Non-pigmented ciliary epithelial cell (primary cell): Measurements from ENCODE around the gene TEX30.

Source experiments
- DNase-seq: peaks from one replicate; pipeline ENCODE4 v3.0.0-alpha.2; 2010; ENCODE audit warnings: low read depth

Gene TEX30

DNA sequence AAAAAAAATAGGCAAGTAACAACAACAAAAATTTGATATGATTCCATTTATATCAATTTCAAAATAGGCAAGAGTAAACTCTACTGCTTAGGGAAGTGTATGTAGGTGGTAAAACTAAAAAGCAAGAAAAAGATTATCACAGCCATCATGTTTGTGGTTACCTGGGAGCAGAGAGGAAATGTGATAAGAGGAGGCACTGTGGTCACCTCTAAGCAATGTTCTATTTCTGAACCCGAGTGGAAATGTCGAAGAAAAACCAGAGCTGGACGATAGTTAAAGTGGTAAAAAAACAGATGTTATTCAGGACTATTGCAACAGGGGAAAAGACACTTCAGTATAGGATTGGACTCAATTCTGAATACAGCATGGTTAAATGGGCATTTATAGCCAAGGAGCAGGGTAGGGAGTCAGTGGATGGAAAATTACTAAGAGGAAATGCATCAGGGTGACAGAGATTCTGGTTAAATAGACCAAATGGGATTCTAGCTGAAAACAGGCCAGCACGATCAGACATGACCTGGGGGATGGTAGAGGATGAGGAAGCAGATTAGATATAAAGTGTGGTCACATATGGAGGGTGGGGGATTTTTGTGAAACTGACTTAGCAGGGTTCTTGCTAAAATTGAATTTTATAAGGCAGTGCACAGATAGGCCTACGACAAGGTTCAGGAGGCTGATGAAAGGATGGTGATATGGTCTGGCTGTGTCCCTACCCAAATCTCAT lies 6.0 kb upstream of the TEX30 start:
- DNase-seq, result no peak

DNA sequence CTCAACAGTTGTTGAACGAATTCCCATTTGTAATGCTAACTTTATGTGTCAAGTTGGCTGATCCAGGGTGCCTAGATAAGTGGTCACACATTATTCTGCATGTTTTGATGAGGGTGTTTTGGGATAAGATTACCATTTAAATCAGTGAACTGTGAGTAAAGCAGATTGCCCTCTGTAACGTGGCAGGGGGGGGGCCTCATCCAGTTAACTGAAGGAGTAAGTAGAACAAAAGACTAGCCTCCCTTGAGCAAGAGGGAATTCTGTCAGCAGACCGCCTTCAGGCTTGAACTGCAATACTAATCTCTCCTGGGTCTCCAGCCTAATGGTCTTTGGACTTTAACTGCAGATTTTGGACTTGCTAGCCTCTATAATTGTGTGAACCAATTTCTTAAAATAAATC lies 4.2 kb upstream of the TEX30 start:
- DNase-seq, result no peak

DNA sequence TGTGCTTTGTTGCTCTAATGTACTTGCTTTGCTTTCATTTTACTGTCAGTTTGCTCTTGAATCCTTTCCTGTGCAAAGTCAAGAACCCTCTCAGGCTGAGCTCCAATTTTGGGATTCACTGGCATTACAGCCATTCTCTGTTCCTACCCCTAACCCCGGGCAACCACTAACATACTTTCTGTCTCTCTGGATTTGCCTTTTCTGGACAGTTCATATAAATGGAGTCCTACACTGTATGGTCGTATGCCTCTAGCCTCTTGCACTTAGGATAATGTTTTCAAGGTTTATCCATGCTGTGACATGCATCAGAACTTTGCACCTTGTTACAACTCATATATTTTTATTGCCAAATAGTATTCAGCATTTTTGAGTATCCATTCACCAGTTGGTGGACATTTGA lies 2.7 kb upstream of the TEX30 start:
- DNase-seq, result no peak

DNA sequence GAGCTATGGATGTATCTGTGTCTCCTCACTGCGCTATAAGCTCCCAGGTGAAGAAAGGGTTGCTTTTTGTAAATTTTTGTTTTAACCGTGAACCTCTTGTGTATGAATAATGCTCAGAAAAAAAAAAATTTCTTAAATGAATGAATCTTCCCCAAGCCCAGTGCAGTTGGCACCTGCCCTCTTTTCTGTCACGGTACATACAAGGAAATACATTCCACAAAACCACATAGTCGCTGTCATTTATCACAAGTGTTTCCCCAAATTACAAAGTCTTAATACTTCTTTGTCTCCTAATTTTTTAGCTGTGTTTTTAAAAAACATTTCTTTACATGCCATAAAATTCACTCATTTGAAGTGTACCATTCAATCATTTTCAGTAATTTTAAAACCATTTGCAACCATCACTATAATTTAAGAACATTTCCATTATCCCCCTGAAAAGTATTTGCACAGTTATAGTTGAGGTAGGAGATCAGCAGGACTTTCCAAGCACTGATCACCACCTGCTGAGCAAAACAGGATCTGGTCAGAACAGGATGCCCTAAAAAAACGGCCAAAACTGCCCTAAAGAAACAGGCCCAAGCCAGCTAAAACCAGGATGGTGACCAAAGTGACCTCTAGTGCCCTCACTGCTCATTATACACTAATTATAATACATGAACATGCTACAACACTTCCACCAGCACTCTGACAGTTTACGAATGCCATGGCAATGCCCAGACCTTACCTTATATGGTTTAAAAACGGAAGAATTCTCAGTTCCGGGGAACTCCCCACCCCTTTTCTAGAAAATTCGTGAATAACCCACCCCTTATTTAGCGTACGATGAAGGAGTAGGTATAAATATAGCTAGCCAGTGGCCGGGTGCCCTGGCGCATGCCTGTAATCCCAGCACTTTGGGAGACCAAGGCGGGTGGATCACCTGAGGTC lies 1.3 kb upstream of the TEX30 start:
- no peak for DNase-seq

DNA sequence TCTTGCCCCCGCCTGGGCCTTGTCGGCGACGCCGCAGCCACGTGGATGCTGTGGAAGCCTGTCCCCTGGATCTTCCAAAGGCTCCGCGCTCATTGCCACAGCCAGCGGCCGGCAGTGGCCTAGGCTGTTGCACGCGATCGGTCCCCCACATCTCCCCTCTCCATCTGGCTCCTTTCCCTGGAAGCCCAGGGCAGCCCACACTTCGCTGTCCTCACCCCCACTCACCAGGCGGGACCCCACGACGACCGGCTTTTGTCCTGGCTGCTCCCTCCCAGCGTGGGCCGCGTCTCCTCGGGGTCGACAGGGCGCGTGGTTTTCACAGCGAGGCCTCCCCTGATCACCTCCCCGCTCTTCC lies 605 bp upstream of the TEX30 start:
- no peak for DNase-seq

DNA sequence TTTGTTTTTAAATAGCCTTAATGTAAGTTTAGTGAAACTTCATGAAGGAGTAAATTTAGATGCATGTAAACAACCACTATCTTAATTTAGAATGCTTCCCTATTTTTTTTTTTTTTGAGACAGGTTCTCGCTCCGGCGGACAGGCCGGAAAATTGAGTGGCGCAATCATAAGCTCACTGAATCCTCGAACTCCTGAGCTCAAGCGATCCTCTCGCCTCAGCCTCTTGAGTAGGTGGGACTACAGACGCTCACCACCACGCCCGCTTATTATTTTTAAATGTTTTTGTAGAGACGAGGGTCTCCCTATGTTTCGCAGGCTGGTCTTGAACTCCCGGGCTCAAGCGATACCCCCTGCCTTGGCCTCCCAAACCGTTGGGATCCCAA lies 1.6 kb downstream of the TEX30 start:
- DNase-seq, result no peak

DNA sequence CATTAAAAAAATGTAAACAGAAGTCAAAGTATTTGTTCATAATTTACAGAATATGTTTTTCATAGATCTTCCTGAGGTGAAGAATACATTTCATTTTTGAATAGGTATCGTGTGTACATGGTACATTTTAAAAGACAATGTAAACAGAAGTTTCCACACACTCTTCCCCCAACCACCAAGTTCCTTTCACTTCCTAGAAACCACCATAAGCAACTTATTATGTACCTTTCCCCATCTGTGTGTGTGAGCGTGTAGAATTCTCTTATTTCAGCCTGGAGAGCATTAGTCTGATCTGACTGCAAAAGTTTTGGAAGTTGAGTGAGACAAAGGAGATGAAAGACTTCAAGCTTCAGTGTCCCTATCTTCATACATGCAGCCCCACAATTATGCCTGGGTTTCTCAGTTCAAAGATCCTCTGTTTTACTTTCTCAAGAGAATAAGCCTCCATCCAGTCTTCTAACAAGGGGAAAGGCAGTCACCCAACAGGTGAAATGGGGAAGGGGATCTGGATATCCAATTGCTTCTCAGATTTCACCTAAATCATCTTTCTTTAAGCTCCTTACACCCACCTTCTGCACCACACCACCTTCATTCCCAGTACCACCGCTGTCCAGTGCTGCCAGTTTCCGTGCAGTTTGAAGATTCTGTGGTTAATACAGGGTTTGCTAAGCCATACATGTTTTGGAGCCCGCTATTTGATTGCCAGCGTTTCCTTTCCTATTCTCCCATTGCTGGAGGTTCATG lies 2.1 kb downstream of the TEX30 start:
- no peak for DNase-seq

DNA sequence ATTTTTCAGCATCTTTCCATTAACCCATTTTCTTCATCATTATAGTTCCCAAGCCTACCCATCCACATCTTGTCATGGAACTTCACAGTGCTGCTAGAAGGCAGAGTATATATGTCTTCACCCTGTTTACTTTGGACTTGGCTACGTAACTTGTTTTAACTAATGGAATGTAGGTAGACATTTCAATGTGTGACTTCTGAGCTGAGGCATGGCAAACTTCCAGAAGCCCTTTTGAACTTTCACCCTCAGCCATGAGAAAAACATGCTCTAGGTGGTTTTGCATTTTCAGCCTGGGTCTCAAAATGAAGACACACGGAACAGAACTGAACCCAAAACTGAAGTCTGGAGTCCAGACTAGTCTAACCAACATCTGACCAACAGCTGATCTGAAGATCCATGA lies 3.2 kb downstream of the TEX30 start:
- no peak for DNase-seq

DNA sequence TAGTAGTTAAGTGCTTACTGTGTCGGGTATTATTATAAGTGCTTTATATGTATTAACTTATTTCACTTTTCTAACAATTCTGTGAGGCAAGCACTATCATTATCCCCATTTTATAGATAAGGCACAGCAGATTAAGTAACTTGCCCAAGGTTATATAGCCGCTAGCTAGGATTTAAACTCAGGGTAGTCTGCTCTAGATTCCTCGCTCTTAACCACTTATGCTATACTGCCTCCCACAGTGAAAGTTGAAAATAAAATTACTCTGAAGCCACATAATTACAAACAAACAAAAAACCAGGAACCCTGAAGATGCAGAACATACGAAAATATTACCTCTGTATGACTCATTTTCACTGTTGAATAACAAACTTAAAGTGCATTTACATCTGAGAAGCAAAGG lies 3.9 kb downstream of the TEX30 start:
- no peak for DNase-seq

DNA sequence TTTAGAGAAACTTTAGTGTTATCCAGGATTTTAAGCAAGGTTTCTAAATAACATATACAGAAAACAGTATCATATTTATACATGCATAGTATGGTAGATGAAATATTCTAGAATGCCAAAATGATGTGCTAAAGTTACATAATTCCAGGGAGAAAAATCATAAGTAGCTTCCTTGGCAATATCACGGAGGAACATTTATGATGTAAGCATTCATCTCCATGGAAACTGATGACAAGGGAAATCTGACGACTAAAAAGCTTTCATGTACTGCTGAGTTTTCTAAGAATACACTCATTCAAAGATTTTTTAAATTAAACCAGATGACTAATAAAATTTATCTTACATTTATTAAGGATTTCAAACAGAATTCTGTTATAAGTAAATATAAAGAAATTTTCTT lies 4.7 kb downstream of the TEX30 start:
- no peak for DNase-seq

DNA sequence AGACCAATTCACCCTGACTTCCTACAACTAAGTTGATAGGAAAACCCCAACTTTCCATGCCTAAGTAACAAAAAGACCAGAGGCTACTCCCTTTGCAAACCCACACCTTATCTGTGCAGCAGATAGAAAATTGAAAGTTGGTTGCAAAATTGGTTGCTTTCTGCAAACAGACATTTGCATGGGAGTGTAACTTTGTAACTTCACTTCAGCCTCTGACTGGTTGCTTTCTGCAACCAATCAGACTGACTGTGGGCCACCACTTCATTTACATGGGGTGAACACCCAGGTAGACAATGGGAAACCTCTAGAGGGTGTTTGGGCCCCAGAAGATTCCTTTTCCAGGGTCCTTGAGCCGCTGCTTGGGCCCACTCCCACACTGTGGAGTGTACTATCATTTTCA lies 9.8 kb downstream of the TEX30 start:
- no peak for DNase-seq

DNA sequence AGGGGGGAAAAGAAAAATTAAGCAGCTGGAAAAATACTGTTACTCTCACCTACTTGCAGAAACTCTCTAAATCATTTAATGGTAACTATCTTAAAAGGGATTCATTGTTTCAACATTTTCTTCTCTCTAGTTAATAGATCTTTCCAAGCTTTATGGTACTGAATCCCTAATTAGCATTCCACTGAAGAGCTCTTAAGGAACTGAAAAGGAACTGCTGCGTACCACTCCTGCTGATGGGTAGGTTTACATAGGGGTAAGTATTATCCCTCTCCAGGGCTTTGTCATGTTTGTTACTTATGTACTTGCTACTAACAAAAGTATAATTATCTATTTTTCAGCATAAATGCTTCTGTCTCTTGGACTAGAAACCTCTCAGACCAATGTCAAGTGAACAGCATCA lies 12.5 kb downstream of the TEX30 start:
- no peak for DNase-seq

DNA sequence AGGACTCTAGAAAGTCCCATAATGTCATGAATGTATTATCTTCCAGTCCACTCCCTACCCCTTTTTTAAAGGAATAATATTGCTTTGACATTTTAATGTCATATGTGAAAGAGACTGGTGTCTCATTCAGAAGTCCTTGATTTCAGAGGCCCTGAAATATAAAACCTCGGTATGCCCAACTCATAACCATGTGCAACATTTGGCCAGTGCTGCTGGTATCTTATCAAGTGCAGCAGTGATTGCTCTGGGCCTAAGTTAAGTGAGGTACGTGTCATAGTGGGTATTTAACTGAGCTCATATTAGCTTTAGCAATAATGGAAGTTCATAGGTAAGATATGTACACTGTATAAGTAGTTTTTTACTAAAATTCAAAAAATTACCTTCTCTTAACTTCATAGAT lies 14.7 kb downstream of the TEX30 start:
- no peak for DNase-seq

DNA sequence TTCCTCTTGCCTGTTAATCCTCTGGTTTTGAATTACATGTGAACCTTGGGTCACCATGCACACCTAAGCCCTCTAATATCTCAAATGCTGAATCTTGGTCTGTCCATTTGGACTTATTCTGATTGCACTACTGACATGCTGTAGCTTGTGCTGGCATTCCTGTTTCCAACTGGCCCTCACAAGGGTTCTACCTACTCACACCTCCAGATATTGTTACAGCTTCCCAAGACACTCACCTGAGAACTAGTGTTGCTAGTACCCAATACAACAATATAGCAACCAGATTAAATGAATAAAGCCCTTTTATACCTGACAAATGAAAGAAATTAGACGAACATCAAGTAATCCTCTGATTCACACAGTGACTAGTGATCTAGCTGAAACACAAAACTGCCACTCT lies 16.6 kb downstream of the TEX30 start:
- DNase-seq, result no peak

DNA sequence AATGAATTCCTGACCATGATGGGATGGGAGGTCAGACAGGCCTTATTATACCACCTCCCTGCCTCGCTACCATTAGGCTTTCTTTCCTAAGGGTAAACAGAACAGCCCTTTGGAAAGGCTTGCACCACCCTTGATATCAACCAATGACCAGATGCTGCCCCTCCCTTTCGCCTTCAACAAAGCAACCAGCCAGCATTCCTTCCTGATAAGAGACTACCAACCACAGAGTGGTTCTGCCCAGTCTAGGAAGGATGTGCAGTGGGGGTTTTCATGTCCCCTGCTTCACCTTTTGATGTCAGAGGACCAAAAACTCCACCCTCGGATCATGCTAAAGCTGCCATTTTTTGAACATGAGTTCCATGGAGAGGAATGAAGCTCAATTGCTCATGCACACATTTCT lies 21.7 kb downstream of the TEX30 start:
- DNase-seq, result no peak

DNA sequence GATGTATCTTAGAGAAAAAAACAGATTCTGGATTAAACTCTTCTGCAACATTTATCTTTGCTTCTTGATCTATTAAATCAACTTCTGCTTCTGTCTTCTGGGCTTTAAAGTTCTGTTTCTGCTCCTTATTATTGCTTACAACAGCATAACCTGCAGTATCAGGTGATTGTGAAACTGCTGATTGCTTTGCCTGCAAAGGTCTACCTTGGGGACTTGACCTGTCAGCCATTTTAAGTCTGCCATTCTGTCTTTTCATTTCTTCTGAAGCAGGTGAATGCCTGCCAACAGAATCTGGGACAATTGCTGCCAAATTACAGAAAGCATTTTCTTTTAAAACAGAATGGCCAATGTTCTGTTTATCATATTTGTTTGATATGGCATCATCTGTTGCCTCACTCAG lies 31.1 kb downstream of the TEX30 start:
- DNase-seq, result no peak

DNA sequence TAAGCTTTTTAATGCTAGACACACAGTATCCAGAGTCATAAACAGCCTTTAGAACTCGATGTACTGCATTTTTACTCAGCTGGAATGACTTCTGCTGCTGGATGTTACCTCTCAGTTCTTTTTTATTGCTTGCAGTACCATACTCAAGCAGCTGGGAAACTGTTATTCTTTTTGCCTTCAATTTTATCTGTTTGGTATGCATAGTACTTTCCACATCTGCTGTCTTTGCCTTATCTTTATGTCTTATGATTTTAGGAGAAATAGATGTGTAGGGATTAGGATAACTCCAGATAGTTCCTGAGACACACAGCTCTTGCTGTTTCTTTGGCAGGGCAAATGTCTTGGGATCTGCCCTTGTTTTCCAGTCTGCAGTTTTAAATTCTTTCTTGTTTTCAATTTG lies 31.5 kb downstream of the TEX30 start:
- no peak for DNase-seq

DNA sequence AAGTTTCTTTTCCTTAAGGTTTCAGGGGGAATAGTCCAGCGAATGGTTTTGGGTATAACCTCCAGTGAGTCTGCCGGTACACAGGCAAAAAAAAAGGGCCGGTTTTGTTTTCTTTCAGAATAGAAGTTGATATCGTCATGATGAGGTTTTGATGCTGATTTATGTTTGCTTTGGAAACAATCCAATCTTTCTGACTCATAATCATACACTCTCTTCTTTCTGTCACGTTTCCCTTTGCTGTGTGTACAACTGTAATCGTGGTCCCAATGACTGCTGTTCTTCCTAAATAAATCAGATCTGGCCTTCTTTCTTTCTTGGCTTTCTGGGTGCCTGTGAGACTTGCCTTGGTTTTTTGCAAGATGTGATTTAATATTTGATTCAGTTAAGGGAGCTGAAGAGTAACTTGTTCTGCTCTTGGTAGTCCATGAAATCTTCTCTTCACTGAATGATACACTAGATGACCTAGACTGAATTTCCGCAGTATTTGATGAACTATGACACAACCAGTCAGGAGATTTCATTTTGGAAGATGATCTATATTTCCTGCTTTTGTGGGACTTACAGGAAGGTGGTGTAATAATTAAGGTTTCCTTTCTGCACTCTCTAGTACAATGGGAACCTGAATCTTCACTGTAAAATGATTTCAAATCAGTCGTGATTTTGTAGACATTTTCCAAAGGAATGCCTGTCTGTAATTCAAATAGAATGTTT lies 43.9 kb downstream of the TEX30 start:
- peak; percentile 51 for DNase-seq

DNA sequence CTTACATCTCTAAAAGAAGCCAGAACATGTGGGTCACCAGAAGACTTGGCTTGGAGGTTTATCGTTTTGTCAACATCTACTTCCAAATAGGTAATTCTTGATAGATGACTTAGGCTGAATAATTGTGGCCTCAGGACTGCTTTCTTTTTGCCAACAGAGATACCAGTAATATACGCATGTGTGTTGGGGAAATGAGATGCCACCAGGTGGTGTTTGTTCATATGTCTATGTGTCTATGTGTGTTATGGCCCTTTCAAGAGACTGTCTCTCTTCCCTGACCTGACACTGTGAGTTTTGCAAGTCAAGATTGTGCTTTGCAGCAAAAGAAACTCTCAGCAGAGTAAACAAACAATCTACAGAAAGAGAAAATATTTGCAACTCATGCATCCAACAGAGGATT lies 47.2 kb downstream of the TEX30 start:
- no peak for DNase-seq

DNA sequence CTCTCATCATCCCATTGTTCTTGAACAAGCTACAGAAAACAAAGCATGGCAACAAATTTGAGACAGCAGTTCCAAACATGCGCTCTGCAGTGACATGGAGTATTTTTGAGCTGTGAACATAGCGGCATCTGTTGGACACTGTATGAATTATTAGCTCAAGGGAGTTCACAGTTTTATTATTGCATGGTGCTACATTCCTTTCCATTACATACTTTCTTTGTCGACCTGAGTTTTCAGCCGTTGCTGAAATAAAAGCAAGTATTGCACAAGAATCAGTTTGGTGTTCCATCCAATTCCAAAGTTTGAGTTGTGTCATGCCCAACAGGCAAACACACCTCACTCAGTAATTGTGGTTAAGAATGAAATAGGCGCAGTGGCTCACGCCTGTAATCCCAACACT lies 48.7 kb downstream of the TEX30 start:
- DNase-seq, result no peak

DNA sequence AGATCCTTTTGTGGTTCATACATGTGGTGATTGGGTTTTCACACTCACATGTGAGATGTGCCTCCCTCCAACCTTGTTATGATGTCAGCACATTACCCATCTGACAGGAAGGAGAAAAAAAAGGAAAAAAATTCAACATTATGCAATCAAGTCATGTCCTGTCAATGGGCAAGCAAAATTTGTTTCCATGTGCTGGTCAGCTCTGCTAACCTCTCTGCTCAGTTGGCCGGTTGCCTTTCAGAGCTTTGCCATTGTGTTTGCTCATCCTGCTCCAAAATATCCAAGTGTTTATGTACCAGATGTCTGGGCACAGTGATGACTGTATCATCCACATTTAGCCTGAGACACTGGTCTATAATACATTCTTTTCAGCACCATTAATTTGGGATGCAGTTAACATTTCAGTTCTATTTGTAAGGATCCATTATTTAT lies 51.8 kb downstream of the TEX30 start:
- no peak for DNase-seq

DNA sequence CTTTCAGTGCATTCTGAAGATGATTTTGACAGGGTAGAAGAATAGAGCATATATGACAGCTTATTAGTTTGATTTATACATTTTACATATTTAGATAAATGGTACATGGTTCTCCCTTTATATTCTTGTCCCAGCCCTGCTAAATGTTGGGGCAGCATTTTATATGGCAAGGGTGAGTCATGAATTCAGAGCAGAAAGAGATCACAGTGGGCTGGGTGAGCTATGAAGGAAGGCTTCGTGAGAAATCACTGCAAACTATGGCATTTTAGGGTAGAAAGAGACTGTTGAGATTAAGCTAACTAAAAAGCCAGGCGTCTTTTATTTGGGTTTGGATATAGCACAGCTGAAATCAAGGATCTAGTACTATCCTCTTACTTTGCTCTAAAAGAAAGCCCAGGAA lies 54.8 kb downstream of the TEX30 start:
- no peak for DNase-seq
